ENCODE data around the gene THOP1. TPM values are rescaled to one million over a fixed set of nuclear protein-coding genes. Genes with fewer than 3 reads are reported as not detected.

THOP1 gene
- polyA plus RNA-seq, 3 donors = 13.4 to 17.6 (median 14.6) TPM

- H3K27me3 Mint-ChIP-seq (ENCODE audit: low read depth in 3 of 3) = peaks cover 0 to 4% (median 2%) of the 10 kb centered on the region in 3 donors
- no peaks in the 10 kb centered on the region for H4K20me1 ChIP-seq (ENCODE audit: insufficient read depth, low read length)
- H3K36me3 Mint-ChIP-seq = peaks cover 8 to 34% of the 10 kb centered on the region in 2 donors
- H3K36me3 ChIP-seq (replicated peaks in 1 of 2; ENCODE audit: control insufficient read depth in 1 of 2, insufficient read depth in 2 of 2, low read length in 2 of 2) = peaks cover 0 to 12% of the 10 kb centered on the region in 2 donors
- no peak overlapping the region for H3K27ac ChIP-seq (ENCODE audit: low read depth in 1 of 2, low read length in 2 of 2)
- DNase-seq = no peak
- no peaks in the 10 kb centered on the region for H3K27me3 ChIP-seq (ENCODE audit: control insufficient read depth in 2 of 2, insufficient read depth in 2 of 2, low read length in 2 of 2)
- H2AFZ ChIP-seq (ENCODE audit: insufficient read depth, low read depth, low read length, poor library complexity, severe bottlenecking) = no peak overlapping the region
- H3K9ac ChIP-seq (ENCODE audit: insufficient read depth, low read length, poor library complexity, severe bottlenecking) = no peak overlapping the region
- H3K4me3 Mint-ChIP-seq = no peak overlapping the region
- no peak overlapping the region for H3K4me3 ChIP-seq (replicated peaks in 1 of 3; ENCODE audit: low read depth in 2 of 3, low read length in 3 of 3)
- no peak for TF ChIP-seq CTCF (IDR thresholded peaks at IDR 0.05)
- peaks cover 18 to 45% (median 41%) of the 10 kb centered on the region in 7 donors for H3K9me3 Mint-ChIP-seq
- H3K4me1 Mint-ChIP-seq = peaks cover 9% of the 10 kb centered on the region
- no peak overlapping the region for H3K4me2 ChIP-seq (replicated peaks; ENCODE audit: extremely low read depth, low read length, poor library complexity, severe bottlenecking)
- peaks cover 22 to 30% of the 10 kb centered on the region in 2 donors for H3K9me3 ChIP-seq (replicated peaks in 1 of 2; ENCODE audit: control insufficient read depth in 1 of 2, insufficient read depth in 1 of 2, low read length in 2 of 2)
- H3K4me1 ChIP-seq (ENCODE audit: control insufficient read depth in 1 of 2, insufficient read depth in 2 of 2, low read length in 2 of 2) = peaks cover 5 to 6% of the 10 kb centered on the region in 2 donors
- H3K27ac Mint-ChIP-seq = no peak overlapping the region
- WGBS (ENCODE audit: insufficient coverage) = 90% methylated on average over 7 of the region's 8 CpGs
- intact Hi-C loops (cut with micrococcal nuclease) = loop anchor here in 1 of 2 donors (10.0 kb wide), 1 partner anchor 361 kb away; the partner anchor contains the start of gene NCLN
- no peaks in the 10 kb centered on the region for H3K79me2 ChIP-seq (ENCODE audit: insufficient read depth, low read length)
Observed at GRCh38 chr19:2824129-2824528, 38.8 kb downstream of the THOP1 start.

GRCh38 chr19:2827022-2827421 is 41.7 kb downstream of the THOP1 start:
- Histone ChIP-seq H2AFZ (ENCODE audit: insufficient read depth, low read depth, low read length, poor library complexity, severe bottlenecking) (no peak overlapping the region), H3K4me3 (replicated peaks in 1 of 3; ENCODE audit: low read depth in 2 of 3, low read length in 3 of 3) (no peak overlapping the region), H3K79me2 (ENCODE audit: insufficient read depth, low read length) (no peaks in the 10 kb centered on the region), H3K27ac (ENCODE audit: low read depth in 1 of 2, low read length in 2 of 2) (no peak overlapping the region), H4K20me1 (ENCODE audit: insufficient read depth, low read length) (no peaks in the 10 kb centered on the region), H3K4me2 (replicated peaks; ENCODE audit: extremely low read depth, low read length, poor library complexity, severe bottlenecking) (no peak overlapping the region), H3K9ac (ENCODE audit: insufficient read depth, low read length, poor library complexity, severe bottlenecking) (no peak overlapping the region), H3K4me1 (ENCODE audit: control insufficient read depth in 1 of 2, insufficient read depth in 2 of 2, low read length in 2 of 2) (no peaks in the 10 kb centered on the region), H3K9me3 (replicated peaks in 1 of 2; ENCODE audit: control insufficient read depth in 1 of 2, insufficient read depth in 1 of 2, low read length in 2 of 2) (peaks cover 43 to 59% of the 10 kb centered on the region in 2 donors), H3K27me3 (ENCODE audit: control insufficient read depth in 2 of 2, insufficient read depth in 2 of 2, low read length in 2 of 2) (no peaks in the 10 kb centered on the region), H3K36me3 (replicated peaks in 1 of 2; ENCODE audit: control insufficient read depth in 1 of 2, insufficient read depth in 2 of 2, low read length in 2 of 2) (peaks cover 0 to 12% of the 10 kb centered on the region in 2 donors)
- H3K9me3 Mint-ChIP-seq = peaks cover 26 to 74% (median 65%) of the 10 kb centered on the region in 7 donors
- no peak for TF ChIP-seq CTCF (IDR thresholded peaks at IDR 0.05)
- no peaks in the 10 kb centered on the region for H3K4me1 Mint-ChIP-seq
- no peak for DNase-seq
- WGBS (ENCODE audit: insufficient coverage) = no CpG with 5 or more reads among the region's 2 CpGs
- H3K4me3 Mint-ChIP-seq = no peak overlapping the region
- intact Hi-C loops (cut with micrococcal nuclease) = loop anchor here in 1 of 2 donors (10.0 kb wide), 1 partner anchor 358 kb away; the partner anchor contains the start of gene NCLN
- peaks cover 1 to 3% (median 2%) of the 10 kb centered on the region in 3 donors for H3K27me3 Mint-ChIP-seq (ENCODE audit: low read depth in 3 of 3)
- H3K36me3 Mint-ChIP-seq = peaks cover 8 to 30% of the 10 kb centered on the region in 2 donors
- no peak overlapping the region for H3K27ac Mint-ChIP-seq
